ENCODE data around the gene OSBPL10.

Gene OSBPL10

DNA sequence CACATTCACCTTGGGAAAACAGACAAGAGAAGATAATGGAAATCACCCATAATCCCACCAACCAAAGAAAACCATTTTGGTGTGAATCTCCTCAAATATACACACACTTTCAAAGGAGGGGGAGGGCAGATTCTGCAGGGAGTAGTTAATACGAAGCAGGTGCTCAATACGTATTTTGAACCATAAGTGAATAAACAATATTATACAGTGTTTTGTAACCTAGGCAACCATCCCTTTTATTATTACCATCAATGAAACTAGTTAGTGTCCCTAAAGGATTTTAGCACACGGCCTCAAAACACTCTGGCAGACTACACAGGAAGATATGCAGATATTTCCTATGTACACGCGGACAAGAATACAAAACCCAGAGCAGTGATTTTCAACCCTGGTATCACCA is 6.1 kb downstream of the OSBPL10 start:
- TF ChIP-seq SPI1 (IDR thresholded peaks at IDR 0.05; ENCODE audit: low read depth, low read length), result no peak
- TF ChIP-seq PAX5 (IDR thresholded peaks at IDR 0.05; ENCODE audit: insufficient read depth, low read length, severe bottlenecking), result no peak
- TF ChIP-seq TAF1 (IDR thresholded peaks at IDR 0.05; ENCODE audit: low read depth, low read length), result no peak
- no peak for TF ChIP-seq POLR2A (IDR thresholded peaks at IDR 0.05; ENCODE audit: low read depth, low read length)
- TF ChIP-seq POU2F2 (IDR thresholded peaks at IDR 0.05; ENCODE audit: low read depth, low read length), result no peak
- no peak for TF ChIP-seq POLR2AphosphoS5 (IDR thresholded peaks at IDR 0.05; ENCODE audit: low read depth, low read length)
- FAIRE-seq (no peak), DNase-seq (ENCODE audit: insufficient read length, low spot score) (no peak)

DNA sequence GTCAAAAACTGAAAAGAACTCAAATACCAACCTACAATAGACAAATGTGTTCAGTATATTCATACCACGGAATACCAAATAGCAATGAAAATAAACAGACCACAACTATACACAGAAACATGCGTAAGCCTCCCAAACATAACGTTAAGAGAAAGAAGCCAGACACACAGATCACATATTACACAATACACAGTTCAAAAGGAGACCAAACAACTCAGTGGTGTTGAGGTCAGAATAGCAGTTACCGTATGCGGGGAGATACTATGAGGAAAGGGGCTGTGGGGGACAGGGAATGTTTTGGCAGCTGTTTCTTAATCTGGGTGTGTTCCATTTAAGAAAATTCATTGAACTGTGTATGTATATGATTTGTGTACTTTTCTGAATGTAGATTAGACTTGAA is 6.6 kb downstream of the OSBPL10 start:
- no peak for DNase-seq (ENCODE audit: insufficient read length, low spot score)
- no peak for TF ChIP-seq PAX5 (IDR thresholded peaks at IDR 0.05; ENCODE audit: insufficient read depth, low read length, severe bottlenecking)
- no peak for TF ChIP-seq POLR2A (IDR thresholded peaks at IDR 0.05; ENCODE audit: low read depth, low read length)
- TF ChIP-seq SPI1 (IDR thresholded peaks at IDR 0.05; ENCODE audit: low read depth, low read length), result no peak
- no peak for TF ChIP-seq POLR2AphosphoS5 (IDR thresholded peaks at IDR 0.05; ENCODE audit: low read depth, low read length)
- TF ChIP-seq POU2F2 (IDR thresholded peaks at IDR 0.05; ENCODE audit: low read depth, low read length), result no peak
- TF ChIP-seq TAF1 (IDR thresholded peaks at IDR 0.05; ENCODE audit: low read depth, low read length), result no peak
- no peak for FAIRE-seq

DNA sequence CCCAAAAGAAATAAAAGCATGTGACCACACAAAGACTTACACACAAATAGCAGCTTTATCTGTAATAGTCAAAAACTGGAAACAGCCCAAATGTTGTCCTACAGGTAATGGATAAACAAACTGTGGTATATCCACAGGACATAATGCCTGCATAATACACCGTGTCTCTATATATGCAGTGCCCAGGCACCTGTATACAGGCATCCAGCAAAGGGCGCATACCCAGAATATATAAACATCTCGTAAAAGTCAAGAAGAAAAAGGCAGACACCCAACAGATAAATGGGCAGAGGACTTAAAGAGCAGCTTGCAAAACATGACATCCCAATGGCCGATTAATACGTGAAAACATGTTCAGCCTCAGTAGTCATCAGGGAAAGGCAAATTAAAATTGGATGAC is 7.2 kb downstream of the OSBPL10 start:
- DNase-seq (ENCODE audit: insufficient read length, low spot score) (no peak), FAIRE-seq (no peak)
- TF ChIP-seq SPI1 (IDR thresholded peaks at IDR 0.05; ENCODE audit: low read depth, low read length) (no peak), POLR2A (IDR thresholded peaks at IDR 0.05; ENCODE audit: low read depth, low read length) (no peak)

DNA sequence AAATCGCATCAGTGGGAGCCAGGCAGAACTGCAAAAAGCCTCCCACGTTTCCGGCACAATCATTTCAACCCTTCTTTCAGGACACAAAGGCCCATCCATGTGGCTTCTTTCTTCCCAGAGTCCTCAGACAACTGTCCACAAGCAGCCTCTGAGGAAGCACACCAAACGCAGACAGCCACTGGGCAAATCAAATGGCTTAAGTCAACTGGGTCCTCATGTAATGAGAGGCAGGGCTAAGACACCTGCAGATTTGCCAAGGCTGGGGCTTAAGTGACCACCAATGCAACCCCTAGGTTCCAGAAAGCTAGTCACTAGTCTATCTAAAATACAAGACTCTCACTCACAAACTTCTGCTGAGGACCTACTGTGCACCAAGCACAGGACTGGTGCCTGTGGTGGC is 8.0 kb downstream of the OSBPL10 start:
- DNase-seq (ENCODE audit: insufficient read length, low spot score) (no peak), FAIRE-seq (no peak)
- no peak for TF ChIP-seq POU2F2 (IDR thresholded peaks at IDR 0.05; ENCODE audit: low read depth, low read length)
- no peak for TF ChIP-seq SPI1 (IDR thresholded peaks at IDR 0.05; ENCODE audit: low read depth, low read length)
- TF ChIP-seq POLR2A (IDR thresholded peaks at IDR 0.05; ENCODE audit: low read depth, low read length), result no peak
- TF ChIP-seq PAX5 (IDR thresholded peaks at IDR 0.05; ENCODE audit: insufficient read depth, low read length, severe bottlenecking), result no peak
- no peak for TF ChIP-seq POLR2AphosphoS5 (IDR thresholded peaks at IDR 0.05; ENCODE audit: low read depth, low read length)
- TF ChIP-seq TAF1 (IDR thresholded peaks at IDR 0.05; ENCODE audit: low read depth, low read length), result no peak

DNA sequence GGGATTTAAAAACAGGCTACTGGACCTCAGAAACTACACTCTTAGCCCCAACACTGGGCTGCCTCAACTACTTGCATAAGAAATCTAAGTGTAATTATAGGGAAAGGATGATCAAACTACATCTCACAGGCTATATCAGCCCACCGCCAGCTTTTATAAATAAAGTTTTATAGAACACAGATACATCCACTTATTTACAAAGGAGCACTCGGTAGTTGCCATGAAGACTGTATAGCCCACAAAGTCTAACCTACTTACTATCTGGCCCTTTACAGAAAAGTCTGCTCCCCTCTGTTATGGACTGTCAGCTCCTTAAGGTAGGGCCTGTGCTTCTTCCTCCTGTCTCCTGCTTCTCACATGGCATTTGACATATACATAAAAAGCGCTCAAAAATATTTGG is 9.5 kb downstream of the OSBPL10 start:
- TF ChIP-seq POLR2AphosphoS5 (IDR thresholded peaks at IDR 0.05; ENCODE audit: low read depth, low read length) (no peak), SPI1 (IDR thresholded peaks at IDR 0.05; ENCODE audit: low read depth, low read length) (no peak), PAX5 (IDR thresholded peaks at IDR 0.05; ENCODE audit: insufficient read depth, low read length, severe bottlenecking) (no peak), POU2F2 (IDR thresholded peaks at IDR 0.05; ENCODE audit: low read depth, low read length) (no peak), TAF1 (IDR thresholded peaks at IDR 0.05; ENCODE audit: low read depth, low read length) (no peak), POLR2A (IDR thresholded peaks at IDR 0.05; ENCODE audit: low read depth, low read length) (no peak)
- no peak for FAIRE-seq
- no peak for DNase-seq (ENCODE audit: insufficient read length, low spot score)

DNA sequence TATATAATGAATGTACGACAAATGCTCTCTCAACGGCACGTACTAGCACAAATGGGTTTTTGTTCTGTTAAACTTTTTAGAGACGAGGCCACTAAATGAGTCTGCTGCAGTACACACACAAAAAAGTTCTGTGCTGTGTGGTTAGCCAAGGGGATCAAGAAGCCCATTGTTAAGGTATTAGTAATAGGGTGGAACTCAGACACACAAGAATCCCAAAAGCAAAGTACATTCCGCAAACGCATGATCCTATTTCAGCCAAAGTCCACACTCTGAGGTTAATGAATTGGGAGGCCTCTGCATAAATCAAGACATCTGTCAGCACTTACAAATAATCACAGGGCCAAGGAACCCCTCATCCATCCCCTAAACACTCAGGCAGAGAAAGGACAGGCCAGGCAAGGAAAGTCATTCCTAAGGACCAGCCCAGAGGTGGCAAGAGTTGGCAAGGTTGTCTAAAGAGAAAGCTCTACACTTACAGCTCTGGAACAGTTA is 12.1 kb downstream of the OSBPL10 start:
- TF ChIP-seq POU2F2 (IDR thresholded peaks at IDR 0.05; ENCODE audit: low read depth, low read length) (no peak), SPI1 (IDR thresholded peaks at IDR 0.05; ENCODE audit: low read depth, low read length) (no peak), PAX5 (IDR thresholded peaks at IDR 0.05; ENCODE audit: insufficient read depth, low read length, severe bottlenecking) (no peak), POLR2AphosphoS5 (IDR thresholded peaks at IDR 0.05; ENCODE audit: low read depth, low read length) (no peak), TAF1 (IDR thresholded peaks at IDR 0.05; ENCODE audit: low read depth, low read length) (no peak), POLR2A (IDR thresholded peaks at IDR 0.05; ENCODE audit: low read depth, low read length) (no peak)
- FAIRE-seq, result no peak
- DNase-seq (ENCODE audit: insufficient read length, low spot score), result no peak

DNA sequence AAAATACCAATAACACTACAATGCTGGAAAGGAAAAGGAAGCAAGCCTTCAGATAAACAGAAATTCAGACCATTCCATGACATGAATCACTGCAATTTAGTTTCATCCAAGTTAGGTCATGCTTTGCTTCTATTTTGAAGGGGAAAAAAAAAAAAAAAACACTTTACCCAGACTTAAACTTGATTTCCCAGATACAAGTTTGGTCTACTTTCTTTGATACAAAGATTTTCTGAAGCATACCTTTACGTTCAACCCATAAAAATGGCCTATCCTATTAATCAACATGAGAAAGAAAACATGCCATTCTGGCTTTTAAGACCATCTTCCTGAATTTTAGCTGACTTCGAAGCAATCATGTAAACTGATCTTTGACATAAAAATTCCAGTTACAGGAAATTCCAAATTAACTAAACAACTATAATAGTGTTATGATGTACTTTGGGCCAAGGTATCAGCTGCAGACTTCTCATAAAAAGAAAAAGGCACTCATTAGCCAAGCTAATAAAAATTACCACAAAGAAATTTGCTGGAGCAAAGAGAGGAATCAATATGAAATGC is 12.6 kb downstream of the OSBPL10 start:
- DNase-seq (ENCODE audit: insufficient read length, low spot score), result no peak
- no peak for TF ChIP-seq SPI1 (IDR thresholded peaks at IDR 0.05; ENCODE audit: low read depth, low read length)
- TF ChIP-seq PAX5 (IDR thresholded peaks at IDR 0.05; ENCODE audit: insufficient read depth, low read length, severe bottlenecking), result no peak
- TF ChIP-seq POLR2A (IDR thresholded peaks at IDR 0.05; ENCODE audit: low read depth, low read length), result no peak
- FAIRE-seq, result no peak

DNA sequence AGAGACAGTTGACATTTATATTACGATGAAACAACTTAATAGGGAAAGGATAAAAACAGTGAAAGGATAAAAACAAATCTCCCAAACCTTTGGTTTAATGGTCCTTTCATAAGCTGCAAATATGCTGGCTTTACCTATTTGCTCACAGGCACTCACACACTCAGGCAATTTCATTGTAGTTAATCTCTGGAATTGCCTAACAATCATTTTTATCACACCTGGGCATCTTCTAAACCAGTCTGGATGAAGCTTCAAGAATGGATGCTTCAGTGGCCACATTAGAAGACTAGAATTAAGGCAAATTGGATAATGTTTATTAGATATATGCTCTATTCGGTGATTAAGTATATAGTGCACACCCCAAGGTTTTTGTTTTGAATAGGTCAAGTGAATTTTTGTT is 13.5 kb downstream of the OSBPL10 start:
- no peak for TF ChIP-seq POU2F2 (IDR thresholded peaks at IDR 0.05; ENCODE audit: low read depth, low read length)
- FAIRE-seq, result no peak
- DNase-seq (ENCODE audit: insufficient read length, low spot score), result no peak

DNA sequence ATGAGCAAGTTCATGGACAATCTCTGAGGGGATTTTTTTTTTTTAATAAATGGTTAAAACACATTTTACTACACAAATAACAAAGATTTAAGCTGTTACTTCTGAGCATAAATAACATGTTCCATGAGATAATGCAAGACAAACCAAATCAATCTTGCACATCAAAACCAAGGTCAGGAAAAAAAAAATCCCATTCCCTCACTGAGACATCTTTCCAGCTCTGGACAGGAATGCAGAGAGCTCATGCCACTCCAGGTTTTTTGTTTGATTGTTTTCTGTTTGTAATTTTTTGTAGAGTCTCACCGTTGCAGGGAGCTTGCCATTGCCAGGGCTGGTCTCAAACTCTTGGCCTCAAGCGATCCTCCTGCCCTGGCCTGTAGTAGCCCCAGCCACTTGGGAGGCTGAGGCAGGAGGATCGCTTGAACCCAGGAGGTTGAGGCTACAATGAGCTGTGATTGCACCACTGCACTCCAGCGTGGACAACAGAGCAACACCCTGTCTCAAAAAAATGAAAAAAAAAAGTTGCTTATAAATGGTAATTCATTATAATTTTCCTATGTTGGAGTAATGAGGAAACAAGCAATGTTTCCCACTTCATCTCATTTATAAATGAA is 14.0 kb downstream of the OSBPL10 start:
- no peak for TF ChIP-seq POU2F2 (IDR thresholded peaks at IDR 0.05; ENCODE audit: low read depth, low read length)
- TF ChIP-seq TAF1 (IDR thresholded peaks at IDR 0.05; ENCODE audit: low read depth, low read length), result no peak
- no peak for TF ChIP-seq PAX5 (IDR thresholded peaks at IDR 0.05; ENCODE audit: insufficient read depth, low read length, severe bottlenecking)
- TF ChIP-seq POLR2A (IDR thresholded peaks at IDR 0.05; ENCODE audit: low read depth, low read length), result no peak
- TF ChIP-seq POLR2AphosphoS5 (IDR thresholded peaks at IDR 0.05; ENCODE audit: low read depth, low read length), result no peak
- no peak for TF ChIP-seq SPI1 (IDR thresholded peaks at IDR 0.05; ENCODE audit: low read depth, low read length)
- DNase-seq (ENCODE audit: insufficient read length, low spot score), result no peak
- FAIRE-seq, result no peak

DNA sequence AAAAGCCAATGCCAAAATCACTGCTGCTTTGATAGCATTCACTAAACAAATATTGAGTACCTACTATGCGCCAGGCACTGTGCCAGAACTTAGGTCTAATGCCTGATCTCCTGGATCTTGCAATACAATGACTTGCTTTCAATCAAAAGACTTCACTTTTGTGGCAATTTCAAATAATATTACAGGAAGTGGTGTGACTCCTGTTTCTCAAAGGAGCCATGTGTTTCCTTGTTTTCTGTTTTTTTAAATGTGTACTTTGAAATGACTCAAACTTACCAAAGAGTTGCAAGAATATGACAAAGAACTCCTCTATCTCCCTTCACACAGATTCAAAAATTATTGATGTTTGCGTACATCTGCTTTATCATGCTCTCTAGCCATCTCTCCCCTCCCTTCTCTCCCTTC is 18.3 kb downstream of the OSBPL10 start:
- FAIRE-seq, result no peak
- DNase-seq (ENCODE audit: insufficient read length, low spot score), result no peak

More for the DNA sequence above, 18.3 kb downstream of the OSBPL10 start:
- TF ChIP-seq POLR2A (IDR thresholded peaks at IDR 0.05; ENCODE audit: low read depth, low read length) (no peak), POLR2AphosphoS5 (IDR thresholded peaks at IDR 0.05; ENCODE audit: low read depth, low read length) (no peak), SPI1 (IDR thresholded peaks at IDR 0.05; ENCODE audit: low read depth, low read length) (no peak), PAX5 (IDR thresholded peaks at IDR 0.05; ENCODE audit: insufficient read depth, low read length, severe bottlenecking) (no peak), TAF1 (IDR thresholded peaks at IDR 0.05; ENCODE audit: low read depth, low read length) (no peak), POU2F2 (IDR thresholded peaks at IDR 0.05; ENCODE audit: low read depth, low read length) (no peak)
